SK-N-SH (cell line): Measurements from ENCODE around the gene UBE3D. TPM values are rescaled to one million over a fixed set of nuclear protein-coding genes. Genes with fewer than 3 reads are reported as not detected.

Experiments used
- CTCF ChIA-PET: fragments of 300-600, 350-600 bp; formaldehyde crosslinking; extraction: SDS; loops from one replicate; lab custom pipeline; 2021; lab: Yijun Ruan, JAX
- POLR2A ChIA-PET: fragments of 350-600 bp; sonication (Branson Sonifier 250); formaldehyde crosslinking; extraction: SDS; loops from one replicate; lab custom pipeline; 2020; ENCODE audit warnings: antibody characterized with exemption, inconsistent platforms; lab: Yijun Ruan, JAX
- DNase-seq: peaks from one replicate; pipeline ENCODE4 v3.0.0; 2012
- H2AFZ ChIP-seq: fragments of 200-600 bp; sonication (generic); 2 replicates; pipeline ENCODE4 v1.8.1; 2016; ENCODE audit warnings: antibody characterized with exemption, mild to moderate bottlenecking, low read depth
- H3F3A ChIP-seq: fragments of 200-600 bp; sonication (generic); replicated peaks from 2 replicates; pipeline ENCODE3; 2016; ENCODE audit warnings: antibody characterized with exemption, mild to moderate bottlenecking; ENCODE audit not compliant: insufficient read depth
- H3K27ac ChIP-seq, 2 experiments: fragments of 200-500 bp in 1 of 2; fragments of 200-600 bp in 1 of 2; sonication (Bioruptor generic) in 1 of 2; sonication (generic), shearing (Covaris generic) in 1 of 2; 2 replicates each; pipeline versions ENCODE4 v1.5.1 to v1.6.1; 2014 to 2016; ENCODE audit warnings: low read depth in 2 of 2, inconsistent platforms in 1 of 2, low read length in 1 of 2, mild to moderate bottlenecking in 1 of 2, mixed read lengths in 1 of 2
- H3K27me3 ChIP-seq: fragments of 200-600 bp; sonication (generic), shearing (Covaris generic); 2 replicates; pipeline ENCODE4 v1.6.1; 2016; ENCODE audit warnings: mixed run types; ENCODE audit not compliant: insufficient read depth
- H3K36me3 ChIP-seq, 2 experiments: fragments of 200-500 bp in 1 of 2; fragments of 200-600 bp in 1 of 2; sonication (Bioruptor generic) in 1 of 2; sonication (generic) in 1 of 2; replicated peaks in 1 of 2; 2 replicates each; pipeline versions ENCODE3 to v1.5.1; 2014 to 2016; ENCODE audit warnings: low read length in 1 of 2, mild to moderate bottlenecking in 1 of 2; ENCODE audit not compliant: insufficient read depth in 2 of 2, control insufficient read depth in 1 of 2
- H3K4me1 ChIP-seq, 2 experiments: fragments of 200-500 bp in 1 of 2; fragments of 200-600 bp in 1 of 2; sonication (Bioruptor generic) in 1 of 2; sonication (generic), shearing (Covaris generic) in 1 of 2; 2 replicates each; pipeline versions ENCODE4 v1.5.1 to v1.6.1; 2014 to 2016; ENCODE audit warnings: low read depth in 1 of 2, low read length in 1 of 2, mixed run types in 1 of 2; ENCODE audit not compliant: insufficient read depth in 2 of 2, control insufficient read depth in 1 of 2
- H3K4me2 ChIP-seq: fragments of 200-600 bp; sonication (generic), shearing (Covaris generic); 2 replicates; pipeline ENCODE4 v1.6.1; 2017; ENCODE audit warnings: mixed run types
- H3K4me3 ChIP-seq, 2 experiments: fragments of 200-500 bp in 1 of 2; fragments of 200-600 bp in 1 of 2; sonication (Bioruptor generic) in 1 of 2; sonication (generic), shearing (Covaris generic) in 1 of 2; 2 replicates each; pipeline versions ENCODE4 v1.5.1 to v1.8.1; 2014 to 2016; ENCODE audit warnings: low read depth in 2 of 2, inconsistent platforms in 1 of 2, low read length in 1 of 2, mild to moderate bottlenecking in 1 of 2, mixed read lengths in 1 of 2, moderate library complexity in 1 of 2
- H3K79me2 ChIP-seq: fragments of 200-600 bp; sonication (generic); 2 replicates; pipeline ENCODE4 v1.8.1; 2017; ENCODE audit warnings: mild to moderate bottlenecking; ENCODE audit not compliant: insufficient read depth
- H3K9ac ChIP-seq: fragments of 200-600 bp; sonication (generic); 2 replicates; pipeline ENCODE4 v1.6.1; 2017; ENCODE audit warnings: mixed run types
- H3K9me2 ChIP-seq: fragments of 200-600 bp; sonication (generic); 2 replicates; pipeline ENCODE4 v1.6.1; 2017; ENCODE audit warnings: mixed run types
- H3K9me3 ChIP-seq: fragments of 200-600 bp; sonication (generic); 2 replicates; pipeline ENCODE4 v1.6.1; 2017; ENCODE audit warnings: mixed run types, mild to moderate bottlenecking, moderate library complexity
- H4K20me1 ChIP-seq: fragments of 200-600 bp; sonication (generic); 2 replicates; pipeline ENCODE4 v1.6.1; 2017; ENCODE audit warnings: mild to moderate bottlenecking, mixed run types; ENCODE audit not compliant: insufficient read depth
- ELF1 ChIP-seq: IDR thresholded peaks from 2 replicates; pipeline ENCODE4 v1.4.0; 2012
- EZH2phosphoT487 ChIP-seq: fragments of 200-600 bp; sonication (generic); IDR thresholded peaks from 2 replicates; pipeline ENCODE4 v1.6.1; 2017; ENCODE audit warnings: low read depth, mixed run types, mild to moderate bottlenecking, antibody characterized with exemption, moderate library complexity, borderline replicate concordance
- FOXM1 ChIP-seq: IDR thresholded peaks from 2 replicates; pipeline ENCODE4 v1.4.0; 2012; ENCODE audit warnings: low read depth, mild to moderate bottlenecking
- GATA2 ChIP-seq: sonication (generic); formaldehyde crosslinking; IDR thresholded peaks from 2 replicates; pipeline ENCODE4 v1.5.0; 2020; ENCODE audit warnings: mild to moderate bottlenecking, missing genetic modification reagents
- IRF3 ChIP-seq: fragments of 150-350 bp; IDR thresholded peaks from 2 replicates; pipeline ENCODE4 v1.6.1; 2016; ENCODE audit warnings: mild to moderate bottlenecking, low read depth, low read length
- JUND ChIP-seq: IDR thresholded peaks from 2 replicates; pipeline ENCODE4 v1.4.0; 2012
- MAX ChIP-seq: IDR thresholded peaks from 2 replicates; pipeline ENCODE4 v1.4.0; 2012; ENCODE audit warnings: low read depth
- MEF2A ChIP-seq: IDR thresholded peaks from 2 replicates; pipeline ENCODE4 v1.4.0; 2012; ENCODE audit warnings: low read depth, borderline replicate concordance
- NFIC ChIP-seq: IDR thresholded peaks from 2 replicates; pipeline ENCODE4 v1.4.0; 2012; ENCODE audit warnings: borderline replicate concordance
- NRF1 ChIP-seq: IDR thresholded peaks from 2 replicates; pipeline ENCODE4 v1.6.1; 2012; ENCODE audit warnings: low read depth, mild to moderate bottlenecking, low read length
- PBX3 ChIP-seq: IDR thresholded peaks from 2 replicates; pipeline ENCODE4; 2012
- RCOR1 ChIP-seq: fragments of 150-350 bp; IDR thresholded peaks from 2 replicates; pipeline ENCODE4 v1.6.1; 2017; ENCODE audit warnings: antibody characterized with exemption, low read length
- RFX5 ChIP-seq: IDR thresholded peaks from 2 replicates; pipeline ENCODE4 v1.6.1; 2012; ENCODE audit warnings: mild to moderate bottlenecking, improper control_type of control experiment, low read length
- RXRA ChIP-seq: IDR thresholded peaks from 2 replicates; pipeline ENCODE4 v1.4.0; 2012; ENCODE audit warnings: low read depth, mild to moderate bottlenecking, borderline replicate concordance
- SMC3 ChIP-seq: IDR thresholded peaks from 2 replicates; pipeline ENCODE4 v1.6.1; 2012; ENCODE audit warnings: low read depth, low read length, improper control_type of control experiment
- TCF12 ChIP-seq: IDR thresholded peaks from 2 replicates; pipeline ENCODE4 v1.4.0; 2012
- TEAD4 ChIP-seq: IDR thresholded peaks from 2 replicates; pipeline ENCODE4 v1.4.0; 2012; ENCODE audit warnings: mild to moderate bottlenecking, borderline replicate concordance; ENCODE audit not compliant: insufficient read depth
- YY1 ChIP-seq: IDR thresholded peaks from 2 replicates; pipeline ENCODE4 v1.4.0; 2012; ENCODE audit warnings: low read depth, mild to moderate bottlenecking
- WGBS: methylation state at CpG from one replicate; pipeline ENCODE4 v1.1.6; 2017; ENCODE audit warnings: low lambda C conversion rate; 5-methylcytosine and 5-hydroxymethylcytosine counted together
- polyA plus RNA-seq, 3 experiments: library from polyadenylated mRNA; depleted of rRNA; stranded (reverse); fragments of >200 nt; gene quantifications; 2 replicates each; pipeline ENCODE4 v1.2.3, GENCODE V29; 2012
- TF ChIP-seq, protein P1 (sequence below): fragments of 150-350 bp; IDR thresholded peaks from 2 replicates; pipeline ENCODE4 v1.6.1; 2017; ENCODE audit warnings: antibody characterized with exemption, low read length, low read depth, borderline replicate concordance

The UBE3D gene
- polyA plus RNA-seq, 1 of the 3 experiments (the other 2 are of a cell fraction): 3.4 TPM

GRCh38 chr6:83006270-83006905, 59.3 kb downstream of the UBE3D start:
- TF ChIP-seq GATA2: no peak
- no peak for TF ChIP-seq RXRA
- no peak for TF ChIP-seq PBX3
- TF ChIP-seq NRF1: no peak
- TF ChIP-seq YY1: no peak
- TF ChIP-seq RCOR1: no peak
- TF ChIP-seq SMC3: no peak
- CTCF ChIA-PET: no interaction called here
- no peak overlapping the region for H3K4me2 ChIP-seq
- no peak overlapping the region for H2AFZ ChIP-seq
- 91% methylated on average over 2 of the region's 2 CpGs for WGBS
- no peaks in the 10 kb centered on the region for H3K9me3 ChIP-seq
- no peak overlapping the region for H3K9ac ChIP-seq
- no peaks in the 10 kb centered on the region for H3K36me3 ChIP-seq
- no peaks in the 10 kb centered on the region for H3K79me2 ChIP-seq
- no peak overlapping the region for H3K27ac ChIP-seq
- no peaks in the 10 kb centered on the region for H4K20me1 ChIP-seq
- H3K4me1 ChIP-seq: no peaks in the 10 kb centered on the region
- H3F3A ChIP-seq: peaks cover 6% of the 10 kb centered on the region
- no peaks in the 10 kb centered on the region for H3K27me3 ChIP-seq
- H3K4me3 ChIP-seq: no peak overlapping the region
- POLR2A ChIA-PET: no interaction called here
- H3K9me2 ChIP-seq: no peaks in the 10 kb centered on the region
- no peak for DNase-seq

GRCh38 chr6:82996156-82996555, 69.5 kb downstream of the UBE3D start:
- CTCF ChIA-PET: no interaction called here

More at GRCh38 chr6:82996156-82996555, 69.5 kb downstream of the UBE3D start:
- POLR2A ChIA-PET: no interaction called here
- no peak overlapping the region for H2AFZ ChIP-seq
- H3K27ac ChIP-seq: no peak overlapping the region
- TF ChIP-seq MEF2A (no peak), IRF3 (no peak), TEAD4 (no peak), ELF1 (no peak), NFIC (no peak), MAX (no peak), RFX5 (no peak), EZH2phosphoT487 (no peak), FOXM1 (no peak), TCF12 (no peak), JUND (no peak)
- TF ChIP-seq, protein P1, sequence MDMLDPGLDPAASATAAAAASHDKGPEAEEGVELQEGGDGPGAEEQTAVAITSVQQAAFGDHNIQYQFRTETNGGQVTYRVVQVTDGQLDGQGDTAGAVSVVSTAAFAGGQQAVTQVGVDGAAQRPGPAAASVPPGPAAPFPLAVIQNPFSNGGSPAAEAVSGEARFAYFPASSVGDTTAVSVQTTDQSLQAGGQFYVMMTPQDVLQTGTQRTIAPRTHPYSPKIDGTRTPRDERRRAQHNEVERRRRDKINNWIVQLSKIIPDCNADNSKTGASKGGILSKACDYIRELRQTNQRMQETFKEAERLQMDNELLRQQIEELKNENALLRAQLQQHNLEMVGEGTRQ: no peak
- H3K36me3 ChIP-seq: peaks cover 0 to 5% of the 10 kb centered on the region in 2 experiments
- no peaks in the 10 kb centered on the region for H3F3A ChIP-seq
- no peak overlapping the region for H3K4me2 ChIP-seq
- no peaks in the 10 kb centered on the region for H3K79me2 ChIP-seq
- no peak overlapping the region for H3K9ac ChIP-seq
- H3K4me3 ChIP-seq: no peak overlapping the region
- no peaks in the 10 kb centered on the region for H3K9me2 ChIP-seq
- H3K27me3 ChIP-seq: no peaks in the 10 kb centered on the region
- no peaks in the 10 kb centered on the region for H4K20me1 ChIP-seq
- no peak for DNase-seq
- no peaks in the 10 kb centered on the region for H3K9me3 ChIP-seq
- no peaks in the 10 kb centered on the region; a peak in 1 of 4 replicates for H3K4me1 ChIP-seq
